ENCODE results near the gene STXBP1. TPM values are rescaled to one million over a fixed set of nuclear protein-coding genes. Genes with fewer than 3 reads are reported as not detected.

Gene STXBP1
- total and polyA plus RNA-seq, 2 experiments from 2014 or later: 48.6 to 50.4 TPM

GRCh38 chr9:127726871-127727270, 114.8 kb downstream of the STXBP1 start:
- no peaks in the 10 kb centered on the region for H3K9me2 ChIP-seq (ENCODE audit: insufficient read depth)
- peaks cover 9% of the 10 kb centered on the region for H3K4me1 Mint-ChIP-seq
- H3K4me3 Mint-ChIP-seq: no peak overlapping the region
- no peaks in the 10 kb centered on the region for H3K36me3 ChIP-seq (ENCODE audit: insufficient read depth)
- peaks cover 3% of the 10 kb centered on the region for H3K27me3 Mint-ChIP-seq (ENCODE audit: insufficient read depth, low read depth, poor library complexity)
- no peak overlapping the region for H3K27ac ChIP-seq (ENCODE audit: low read depth)
- no peak overlapping the region for H3K4me2 ChIP-seq
- no peak overlapping the region for H3K4me3 ChIP-seq
- no peaks in the 10 kb centered on the region for H3K36me3 Mint-ChIP-seq (ENCODE audit: low read depth)
- H3K79me2 ChIP-seq (replicated peaks; ENCODE audit: insufficient read depth): no peaks in the 10 kb centered on the region
- no peak overlapping the region for H3K27ac Mint-ChIP-seq
- no peaks in the 10 kb centered on the region for H3F3A ChIP-seq (replicated peaks; ENCODE audit: low read depth)
- no peak overlapping the region for H2AFZ ChIP-seq
- H3K9me3 Mint-ChIP-seq: no peaks in the 10 kb centered on the region
- DNase-seq (ENCODE audit: low spot score) (no peak), ATAC-seq (no peak)
- TF ChIP-seq, protein P1, sequence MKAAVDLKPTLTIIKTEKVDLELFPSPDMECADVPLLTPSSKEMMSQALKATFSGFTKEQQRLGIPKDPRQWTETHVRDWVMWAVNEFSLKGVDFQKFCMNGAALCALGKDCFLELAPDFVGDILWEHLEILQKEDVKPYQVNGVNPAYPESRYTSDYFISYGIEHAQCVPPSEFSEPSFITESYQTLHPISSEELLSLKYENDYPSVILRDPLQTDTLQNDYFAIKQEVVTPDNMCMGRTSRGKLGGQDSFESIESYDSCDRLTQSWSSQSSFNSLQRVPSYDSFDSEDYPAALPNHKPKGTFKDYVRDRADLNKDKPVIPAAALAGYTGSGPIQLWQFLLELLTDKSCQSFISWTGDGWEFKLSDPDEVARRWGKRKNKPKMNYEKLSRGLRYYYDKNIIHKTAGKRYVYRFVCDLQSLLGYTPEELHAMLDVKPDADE (IDR thresholded peaks at IDR 0.05): no peak
- TF ChIP-seq REST (IDR thresholded peaks at IDR 0.05; ENCODE audit: unreplicated experiment): no peak
- TF ChIP-seq ZNF331 (CRISPR knock-in tag; IDR thresholded peaks at IDR 0.05; ENCODE audit: low read depth): no peak
- TF ChIP-seq CREB1 (CRISPR knock-in tag; IDR thresholded peaks at IDR 0.05; ENCODE audit: low read depth): no peak
- TF ChIP-seq NANOG (IDR thresholded peaks at IDR 0.05; ENCODE audit: borderline replicate concordance): no peak
- no peak for TF ChIP-seq EZH2 (IDR thresholded peaks at IDR 0.05; ENCODE audit: low read depth, unreplicated experiment)
- TF ChIP-seq EZH2phosphoT487 (IDR thresholded peaks at IDR 0.05; ENCODE audit: unreplicated experiment): no peak
- no peak for TF ChIP-seq STAT1 (IDR thresholded peaks at IDR 0.05; ENCODE audit: unreplicated experiment)
- TF ChIP-seq ZNF114 (CRISPR knock-in tag; IDR thresholded peaks at IDR 0.05): no peak
- no peak for TF ChIP-seq CTCF (conservative IDR thresholded peaks at IDR 0.05; ENCODE audit: low read depth in 2 of 2)
- no peaks in the 10 kb centered on the region for H4K20me1 ChIP-seq (replicated peaks; ENCODE audit: insufficient read depth)
- peaks cover 7% of the 10 kb centered on the region for H3K4me1 ChIP-seq (ENCODE audit: insufficient read depth)
- no peaks in the 10 kb centered on the region for H3K27me3 ChIP-seq (ENCODE audit: insufficient read depth)

- DNase-seq (ENCODE audit: low spot score): no peak
- no peaks in the 10 kb centered on the region for H3K9me3 Mint-ChIP-seq
- no peak for TF ChIP-seq ZNF331 (CRISPR knock-in tag; IDR thresholded peaks at IDR 0.05; ENCODE audit: low read depth)
- TF ChIP-seq JUNB (IDR thresholded peaks at IDR 0.05; ENCODE audit: unreplicated experiment): no peak
- TF ChIP-seq EZH2phosphoT487 (IDR thresholded peaks at IDR 0.05; ENCODE audit: unreplicated experiment): no peak
- TF ChIP-seq, protein P1 (IDR thresholded peaks at IDR 0.05): no peak
- TF ChIP-seq CREB1 (CRISPR knock-in tag; IDR thresholded peaks at IDR 0.05; ENCODE audit: low read depth): no peak
- no peak for TF ChIP-seq EZH2 (IDR thresholded peaks at IDR 0.05; ENCODE audit: low read depth, unreplicated experiment)
- TF ChIP-seq CTCF (conservative IDR thresholded peaks at IDR 0.05; ENCODE audit: low read depth in 2 of 2): no peak
- TF ChIP-seq ZNF114 (CRISPR knock-in tag; IDR thresholded peaks at IDR 0.05): no peak
Measured at GRCh38 chr9:127728808-127729207, 116.7 kb downstream of the STXBP1 start.

More at GRCh38 chr9:127728808-127729207, 116.7 kb downstream of the STXBP1 start:
- H3K4me2 ChIP-seq: no peak overlapping the region
- no peaks in the 10 kb centered on the region for H3K27me3 ChIP-seq (ENCODE audit: insufficient read depth)
- peaks cover 8% of the 10 kb centered on the region for H3K27me3 Mint-ChIP-seq (ENCODE audit: insufficient read depth, low read depth, poor library complexity)
- H3K36me3 ChIP-seq (ENCODE audit: insufficient read depth): no peaks in the 10 kb centered on the region
- no peak overlapping the region for H3K27ac ChIP-seq (ENCODE audit: low read depth)
- peaks cover 12% of the 10 kb centered on the region for H3K4me1 Mint-ChIP-seq
- H3K27ac Mint-ChIP-seq: no peak overlapping the region
- no peak overlapping the region for H3K4me3 Mint-ChIP-seq
- no peaks in the 10 kb centered on the region for H3F3A ChIP-seq (replicated peaks; ENCODE audit: low read depth)
- no peaks in the 10 kb centered on the region for H3K79me2 ChIP-seq (replicated peaks; ENCODE audit: insufficient read depth)
- no peak for ATAC-seq
- no peaks in the 10 kb centered on the region for H3K9me2 ChIP-seq (ENCODE audit: insufficient read depth)
- no peak overlapping the region for H2AFZ ChIP-seq
- no peaks in the 10 kb centered on the region for H3K36me3 Mint-ChIP-seq (ENCODE audit: low read depth)
- peaks cover 7% of the 10 kb centered on the region for H3K4me1 ChIP-seq (ENCODE audit: insufficient read depth)
- no peaks in the 10 kb centered on the region for H4K20me1 ChIP-seq (replicated peaks; ENCODE audit: insufficient read depth)
- H3K4me3 ChIP-seq: no peak overlapping the region

Measured in GM23338 (cell line).